GDM1 (cell line): ENCODE results near the gene GZF1.

Experiments used
- DNase-seq: peaks from one replicate; lab custom pipeline; 2025; lab: John Stamatoyannopoulos, UW

Gene GZF1

GRCh38 chr20:23370274-23370673, 8.3 kb downstream of the GZF1 start:
- no peak for DNase-seq

- no peak for DNase-seq
Measured at GRCh38 chr20:23370873-23371272, 8.9 kb downstream of the GZF1 start.

- no peak for DNase-seq
Measured at GRCh38 chr20:23371496-23371895, 9.5 kb downstream of the GZF1 start.

- no peak for DNase-seq
Measured at GRCh38 chr20:23374441-23374840, 12.5 kb downstream of the GZF1 start.

GRCh38 chr20:23375827-23376226, 13.8 kb downstream of the GZF1 start:
- DNase-seq, result no peak

- no peak for DNase-seq
Measured at GRCh38 chr20:23379772-23380171, 17.8 kb downstream of the GZF1 start.

- DNase-seq, result peak; percentile 58
Measured at GRCh38 chr20:23381876-23382275, 19.9 kb downstream of the GZF1 start.

GRCh38 chr20:23386304-23387117, 24.5 kb downstream of the GZF1 start:
- DNase-seq, result no peak

- DNase-seq, result no peak
Measured at GRCh38 chr20:23387118-23387443, 25.1 kb downstream of the GZF1 start.

- DNase-seq, result no peak
Measured at GRCh38 chr20:23390091-23390774, 28.3 kb downstream of the GZF1 start.

GRCh38 chr20:23391707-23392310, 29.8 kb downstream of the GZF1 start:
- DNase-seq, result no peak

GRCh38 chr20:23393996-23394775, 32.2 kb downstream of the GZF1 start:
- no peak for DNase-seq

- no peak for DNase-seq
Measured at GRCh38 chr20:23396950-23397627, 35.1 kb downstream of the GZF1 start.

GRCh38 chr20:23397961-23398360, 36.0 kb downstream of the GZF1 start:
- peak; percentile 19 for DNase-seq

GRCh38 chr20:23399568-23400241, 37.7 kb downstream of the GZF1 start:
- no peak for DNase-seq

- no peak for DNase-seq
Measured at GRCh38 chr20:23401051-23401450, 39.1 kb downstream of the GZF1 start.

GRCh38 chr20:23403751-23404150, 41.8 kb downstream of the GZF1 start:
- DNase-seq, result no peak

- DNase-seq, result no peak
Measured at GRCh38 chr20:23404196-23404595, 42.2 kb downstream of the GZF1 start.

GRCh38 chr20:23406880-23407279, 44.9 kb downstream of the GZF1 start:
- DNase-seq, result no peak

GRCh38 chr20:23407781-23408464, 45.9 kb downstream of the GZF1 start:
- DNase-seq, result no peak

- DNase-seq, result no peak
Measured at GRCh38 chr20:23408957-23409356, 47.0 kb downstream of the GZF1 start.
